ENCODE results near the gene ADAMTSL2. TPM values are rescaled to one million over a fixed set of nuclear protein-coding genes. Genes with fewer than 3 reads are reported as not detected.

ADAMTSL2 gene
- total and polyA plus RNA-seq, 8 donors, result 1.3 to 20.6 (median 2.6) TPM; not detected in 2

DNA sequence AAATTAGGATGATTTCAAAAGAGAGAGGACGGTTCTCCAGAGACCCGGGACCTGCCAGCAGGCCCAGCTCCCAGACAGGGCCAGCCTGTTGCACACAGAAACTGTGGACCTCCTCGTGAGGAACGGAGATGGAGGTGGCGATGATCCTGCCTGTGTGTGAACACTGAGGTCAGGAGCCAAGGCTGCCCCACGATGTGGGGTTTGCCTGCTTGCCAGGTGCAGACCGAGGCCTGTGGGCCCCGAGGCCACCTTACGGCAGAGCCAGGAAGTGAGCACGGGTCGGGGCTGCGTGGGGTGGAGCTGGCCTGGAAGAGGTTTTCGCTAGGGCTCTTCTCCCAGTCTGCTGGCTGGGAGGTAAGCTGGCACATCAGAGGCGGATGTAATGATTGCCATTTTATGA lies 70.4 kb downstream of the ADAMTSL2 start:
- H3K36me3 ChIP-seq, result no peaks in the 10 kb centered on the region
- TF ChIP-seq CTCF (IDR thresholded peaks at IDR 0.05), result no peak
- no peak for TF ChIP-seq POLR2AphosphoS5 (IDR thresholded peaks at IDR 0.05)
- no peak for TF ChIP-seq POLR2A (IDR thresholded peaks at IDR 0.05)
- TF ChIP-seq EP300 (IDR thresholded peaks at IDR 0.05), result no peak
- H3K4me3 ChIP-seq, result no peak overlapping the region
- peaks cover 13 to 94% (median 51%) of the 10 kb centered on the region in 3 donors for H3K27me3 ChIP-seq
- no peaks in the 10 kb centered on the region for H3K9me3 ChIP-seq
- intact Hi-C loops (cut with DNase I; ENCODE audit: low total_unique reads), result no loop called here
- peaks cover 0 to 5% (median 2%) of the 10 kb centered on the region in 4 donors for H3K4me1 ChIP-seq
- WGBS, 5 donors, result 52 to 67% (median 61%) methylated on average over 10 to 14 of the region's 14 CpGs
- DNase-seq, result no peak
- H3K27ac ChIP-seq, result no peak overlapping the region

DNA sequence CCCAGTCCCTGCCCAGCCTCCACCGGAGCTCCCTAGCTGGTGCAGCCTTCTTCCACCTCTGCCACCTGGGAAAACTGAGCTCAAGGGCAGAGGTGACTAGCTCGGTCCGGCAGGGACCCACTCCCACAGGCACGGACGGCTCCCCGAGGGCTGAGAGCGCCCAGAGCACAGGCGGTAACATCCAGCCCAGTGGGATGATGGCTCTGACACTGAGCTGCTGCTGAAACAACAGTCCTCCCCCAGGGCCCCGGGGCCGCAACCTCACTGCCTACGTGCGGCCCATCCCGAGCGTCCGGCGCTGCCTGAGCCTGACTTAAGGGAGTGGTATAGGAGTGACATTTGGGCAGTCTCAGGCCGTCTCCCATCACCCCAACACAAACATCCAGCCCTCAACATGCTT lies 70.9 kb downstream of the ADAMTSL2 start:
- Histone ChIP-seq H3K36me3 (no peaks in the 10 kb centered on the region), H3K9me3 (no peaks in the 10 kb centered on the region), H3K27me3 (peaks cover 17 to 100% (median 54%) of the 10 kb centered on the region in 3 donors), H3K27ac (no peak overlapping the region), H3K4me1 (peaks cover 0 to 5% (median 2%) of the 10 kb centered on the region in 4 donors), H3K4me3 (no peak overlapping the region)
- 82 to 87% (median 83%) methylated on average over 10 to 17 of the region's 17 CpGs for WGBS, 5 donors
- no peak for DNase-seq
- intact Hi-C loops (cut with DNase I; ENCODE audit: low total_unique reads), result no loop called here
- TF ChIP-seq POLR2AphosphoS5 (IDR thresholded peaks at IDR 0.05) (no peak), EP300 (IDR thresholded peaks at IDR 0.05) (no peak), POLR2A (IDR thresholded peaks at IDR 0.05) (no peak), CTCF (IDR thresholded peaks at IDR 0.05) (no peak)

- Histone ChIP-seq H3K27ac (no peak overlapping the region), H3K9me3 (no peaks in the 10 kb centered on the region), H3K36me3 (no peaks in the 10 kb centered on the region), H3K4me1 (peaks cover 0 to 5% (median 2%) of the 10 kb centered on the region in 4 donors), H3K27me3 (peaks cover 19 to 100% (median 54%) of the 10 kb centered on the region in 3 donors), H3K4me3 (no peak overlapping the region)
- intact Hi-C loops (cut with DNase I; ENCODE audit: low total_unique reads), result no loop called here
- WGBS, 5 donors, result 65 to 72% (median 66%) methylated on average over 14 to 16 of the region's 16 CpGs
- no peak for DNase-seq
- TF ChIP-seq POLR2AphosphoS5 (IDR thresholded peaks at IDR 0.05), result no peak
- no peak for TF ChIP-seq CTCF (IDR thresholded peaks at IDR 0.05)
These were observed 71.6 kb downstream of the ADAMTSL2 start for GRCh38 chr9:133605856-133606707.

GRCh38 chr9:133606708-133607025 lies 72.2 kb downstream of the ADAMTSL2 start:
- DNase-seq, result no peak
- Histone ChIP-seq H3K4me1 (peaks cover 0 to 5% (median 2%) of the 10 kb centered on the region in 4 donors), H3K9me3 (no peaks in the 10 kb centered on the region), H3K27me3 (peaks cover 19 to 100% (median 52%) of the 10 kb centered on the region in 3 donors), H3K27ac (no peak overlapping the region), H3K36me3 (no peaks in the 10 kb centered on the region), H3K4me3 (no peak overlapping the region)
- no peak for TF ChIP-seq EP300 (IDR thresholded peaks at IDR 0.05)
- no peak for TF ChIP-seq POLR2AphosphoS5 (IDR thresholded peaks at IDR 0.05)
- no peak for TF ChIP-seq CTCF (IDR thresholded peaks at IDR 0.05)
- no peak for TF ChIP-seq POLR2A (IDR thresholded peaks at IDR 0.05)
- 44 to 64% (median 58%) methylated on average over 4 to 8 of the region's 8 CpGs for WGBS, 5 donors
- intact Hi-C loops (cut with DNase I; ENCODE audit: low total_unique reads), result no loop called here
